ENCODE measurements around the gene ZDHHC21.

- TF ChIP-seq CTCF (IDR thresholded peaks at IDR 0.05; ENCODE audit: low read depth, low read length, poor library complexity, severe bottlenecking) (no peak), EZH2phosphoT487 (IDR thresholded peaks at IDR 0.05; ENCODE audit: borderline replicate concordance, low read length) (no peak)
These were observed 37.2 kb upstream of the ZDHHC21 start for GRCh38 chr9:14730461-14730898.

Data from DOHH2 (cell line).